NCI-H748 treated with DMSO at 0.1 percent for 48 hours (cell line): Measurements from ENCODE around the gene SPATA9.

Source experiments
- DNase-seq: peaks from one replicate; lab custom pipeline; 2025; lab: John Stamatoyannopoulos, UW

The SPATA9 gene

GRCh38 chr5:95684361-95684760 is 1.6 kb upstream of the SPATA9 start:
- DNase-seq: no peak

DNA sequence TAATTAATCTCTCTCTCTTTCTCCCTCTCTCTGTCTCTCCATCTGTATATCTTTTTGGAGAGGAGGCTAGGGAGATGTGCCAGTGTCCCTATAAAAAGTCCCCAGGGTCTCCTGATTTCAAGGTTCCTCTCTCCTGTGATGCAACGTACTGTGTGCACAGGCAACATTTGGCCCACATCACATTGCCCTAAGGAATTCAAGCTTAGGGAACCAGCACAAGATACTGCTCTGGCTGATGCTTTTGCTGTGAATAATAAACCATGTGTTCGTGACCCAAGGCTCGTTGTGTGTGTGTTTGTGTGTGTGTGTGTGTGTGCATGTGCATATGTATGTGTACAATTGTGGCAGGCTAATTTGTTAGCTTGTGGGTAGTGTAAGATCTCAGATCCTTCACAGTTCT is 9.7 kb downstream of the SPATA9 start:
- no peak for DNase-seq

DNA sequence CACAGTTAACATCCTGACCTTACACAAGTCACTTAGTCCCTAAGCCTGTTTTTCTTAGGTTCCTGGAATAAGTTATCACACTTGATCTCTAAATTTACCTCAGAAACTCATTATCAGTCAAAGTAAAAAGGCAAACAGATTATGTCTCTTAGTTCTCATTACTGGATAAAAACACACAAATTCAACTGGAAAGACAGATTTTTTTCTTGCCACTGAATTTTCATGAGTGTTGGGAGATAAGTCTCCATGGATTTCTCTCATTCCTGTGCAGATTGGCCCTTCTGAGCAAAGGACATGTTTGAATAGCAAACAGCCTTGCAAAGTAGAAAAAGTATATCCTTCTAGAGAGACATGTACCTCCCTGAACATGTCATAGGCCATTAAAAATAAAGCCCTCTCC is 10.2 kb downstream of the SPATA9 start:
- DNase-seq: no peak

DNA sequence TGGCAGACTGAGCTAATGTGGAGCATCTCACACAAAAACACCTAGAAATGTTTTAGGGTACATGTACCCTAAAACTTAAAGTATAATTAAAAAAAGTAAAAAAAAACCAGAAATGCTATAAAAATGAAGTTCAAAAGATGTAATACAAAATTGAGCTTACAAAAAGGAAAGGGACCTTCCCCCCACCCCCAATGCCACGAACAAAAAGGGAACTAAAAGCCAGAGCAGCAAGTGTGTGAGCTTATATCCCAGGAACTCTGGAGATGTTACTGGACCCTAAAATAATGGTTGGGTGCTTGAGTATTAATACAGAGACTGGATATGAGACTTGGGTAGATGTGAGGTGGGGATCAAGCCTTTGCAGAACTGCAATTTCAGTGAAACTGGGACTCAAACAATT is 11.0 kb downstream of the SPATA9 start:
- no peak for DNase-seq

DNA sequence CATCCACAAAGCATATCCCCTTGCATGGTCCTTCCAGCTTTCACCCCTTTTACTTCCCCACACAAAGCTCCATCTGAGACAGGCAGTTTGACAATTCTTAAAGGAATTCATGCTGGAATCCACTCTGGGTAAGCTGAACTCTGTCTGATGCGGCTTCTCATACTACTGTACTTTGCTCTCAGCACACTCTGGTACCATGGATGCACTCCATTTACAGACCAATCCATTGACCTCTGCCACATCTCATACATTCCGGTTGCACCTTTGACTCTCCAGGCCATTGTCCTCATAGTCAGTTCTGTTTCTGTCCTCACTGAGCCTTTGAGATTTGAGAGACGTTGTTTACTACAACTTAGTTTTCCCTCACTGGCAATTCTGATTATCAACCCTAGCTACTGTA is 12.2 kb downstream of the SPATA9 start:
- DNase-seq: no peak

DNA sequence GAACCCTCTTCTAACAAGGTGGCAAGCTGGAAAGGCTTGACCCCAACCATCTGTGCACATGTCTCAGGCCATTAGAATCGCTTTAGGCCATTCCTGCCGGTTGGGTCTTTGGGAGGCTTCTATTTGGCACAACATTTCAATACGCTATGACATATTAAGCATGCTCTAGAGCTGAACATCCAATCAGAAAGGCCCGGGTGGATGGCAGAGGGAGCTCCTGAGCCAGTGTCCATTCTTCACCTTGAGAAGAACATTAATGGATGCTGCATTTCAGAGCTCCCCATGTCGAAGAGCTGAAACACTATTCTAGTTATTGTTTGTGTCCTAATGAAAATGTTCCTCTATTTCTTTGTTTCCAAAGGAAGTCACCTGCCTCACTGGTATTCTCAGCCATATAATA is 12.8 kb downstream of the SPATA9 start:
- no peak for DNase-seq

DNA sequence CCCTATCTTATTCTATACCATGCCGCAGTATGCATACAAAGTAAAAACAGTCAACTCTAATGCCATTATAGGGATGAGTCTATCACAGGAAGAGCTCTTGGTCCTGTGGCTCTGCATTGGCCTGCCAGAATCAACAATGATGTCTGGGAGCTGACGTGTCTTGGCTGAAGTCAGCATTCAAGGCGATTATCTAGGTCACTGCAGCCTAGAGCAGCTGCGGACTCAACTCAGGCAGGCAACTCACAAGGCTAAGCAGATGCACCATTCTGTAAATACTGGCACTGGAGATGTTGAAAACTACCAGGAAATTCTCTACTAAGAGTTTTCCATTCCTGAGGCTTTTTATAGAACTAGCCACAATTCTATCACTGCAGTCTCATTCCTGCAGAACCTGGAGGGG is 13.3 kb downstream of the SPATA9 start:
- DNase-seq: no peak

GRCh38 chr5:95668728-95669127 is 14.1 kb downstream of the SPATA9 start:
- DNase-seq: no peak

DNA sequence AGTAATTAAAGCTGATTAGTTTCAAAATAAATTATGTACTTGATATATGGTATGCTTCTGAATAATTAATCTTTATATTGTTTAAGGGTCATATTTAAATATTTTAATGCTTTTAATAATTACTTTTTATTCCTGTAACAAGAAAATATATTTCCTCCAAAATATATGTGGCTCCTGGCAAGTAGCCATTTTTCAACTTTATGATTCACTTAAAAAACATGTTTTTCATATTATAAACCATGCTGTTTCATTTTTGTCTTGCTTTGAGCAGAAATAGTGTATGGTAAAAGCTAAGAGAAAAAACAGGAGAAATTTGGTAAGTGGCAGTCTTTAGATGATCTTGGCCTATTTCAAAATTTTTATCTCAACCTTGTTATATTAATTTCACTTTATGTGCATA is 14.6 kb downstream of the SPATA9 start:
- DNase-seq: no peak

GRCh38 chr5:95667678-95668077 is 15.1 kb downstream of the SPATA9 start:
- no peak for DNase-seq

DNA sequence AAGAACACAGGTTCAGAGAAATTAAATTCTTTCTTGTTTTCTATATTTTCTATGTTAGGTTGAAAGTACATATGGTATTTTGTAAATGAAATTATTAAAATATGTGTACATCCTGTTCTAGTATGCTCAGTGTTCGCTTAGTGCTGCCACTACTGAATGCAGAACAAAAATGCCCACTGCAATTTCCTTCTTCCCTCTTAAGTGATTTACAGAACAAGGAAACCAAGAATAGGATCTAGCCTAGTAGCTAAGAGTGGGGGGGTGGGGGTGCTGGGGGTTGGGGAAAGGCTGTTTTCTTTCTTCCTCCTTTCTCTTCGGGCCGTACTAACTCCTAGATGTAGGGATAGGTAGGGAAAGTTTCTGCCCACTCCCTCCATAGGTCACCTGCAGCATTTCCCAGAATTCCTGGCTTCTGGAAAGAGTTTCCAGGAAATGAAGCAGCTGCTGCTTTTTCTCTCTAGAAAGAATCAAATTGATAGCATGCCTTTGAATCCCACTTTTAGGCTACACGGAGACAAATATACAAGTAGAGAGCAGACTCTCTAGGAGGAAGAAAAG is 15.7 kb downstream of the SPATA9 start:
- no peak for DNase-seq

GRCh38 chr5:95664204-95664786 is 18.5 kb downstream of the SPATA9 start:
- DNase-seq: peak; percentile 5

DNA sequence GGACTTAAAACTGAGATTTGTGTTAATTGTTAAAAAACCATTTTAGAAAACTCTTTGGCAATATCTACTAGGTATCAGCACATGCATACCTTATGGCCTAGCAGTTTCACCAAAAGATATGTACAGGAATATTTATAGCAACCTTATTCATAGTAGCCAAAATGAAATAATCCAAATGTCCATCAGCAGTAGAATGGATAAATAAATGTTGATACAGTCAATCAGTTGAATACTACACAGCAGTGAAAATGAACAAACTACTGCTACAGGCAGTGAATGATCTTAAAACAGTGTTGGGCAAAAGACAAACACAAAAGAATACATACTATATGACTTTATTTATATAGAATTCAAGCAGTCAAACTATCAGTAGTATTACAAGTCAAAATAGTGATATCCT is 19.8 kb downstream of the SPATA9 start:
- no peak for DNase-seq

DNA sequence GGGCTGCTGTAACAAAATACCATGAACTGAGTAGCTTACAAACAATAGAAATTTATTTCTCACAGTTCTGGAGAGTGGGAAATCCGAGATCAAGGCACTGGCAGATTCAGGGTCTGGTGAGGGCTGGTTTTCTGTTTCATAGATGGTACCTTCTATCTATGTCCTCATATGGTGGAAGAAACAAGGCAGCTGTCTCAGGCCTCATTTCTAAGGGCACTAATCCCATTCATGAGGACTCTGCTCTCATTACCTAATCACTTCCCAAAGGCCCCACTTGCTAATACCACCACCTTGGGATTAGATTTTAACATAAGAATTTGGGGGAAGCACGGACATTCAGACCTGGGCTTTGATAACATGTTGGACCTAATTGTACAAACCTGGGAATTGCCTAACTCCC is 22.7 kb downstream of the SPATA9 start:
- no peak for DNase-seq

DNA sequence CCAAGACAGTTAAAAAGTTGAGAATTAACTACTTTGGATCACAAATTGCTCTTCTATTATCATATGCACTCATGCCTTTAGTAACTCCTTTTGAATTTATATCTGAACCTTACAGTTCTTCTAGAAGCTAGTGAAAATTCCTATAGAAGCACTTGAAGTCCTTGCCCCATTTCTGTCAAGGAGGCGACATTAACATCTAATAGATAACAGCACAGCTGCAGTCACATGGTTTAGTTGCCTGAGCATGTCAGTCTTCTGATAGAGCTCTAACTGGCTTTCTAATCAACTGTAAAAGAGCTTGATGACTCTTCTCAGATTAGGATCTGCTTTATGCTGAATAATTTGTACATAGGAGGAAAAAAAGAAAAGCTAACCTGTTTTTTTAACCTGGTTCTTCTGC is 27.2 kb downstream of the SPATA9 start:
- DNase-seq: no peak

- no peak for DNase-seq
These were observed 28.6 kb downstream of the SPATA9 start for GRCh38 chr5:95654196-95654595.

DNA sequence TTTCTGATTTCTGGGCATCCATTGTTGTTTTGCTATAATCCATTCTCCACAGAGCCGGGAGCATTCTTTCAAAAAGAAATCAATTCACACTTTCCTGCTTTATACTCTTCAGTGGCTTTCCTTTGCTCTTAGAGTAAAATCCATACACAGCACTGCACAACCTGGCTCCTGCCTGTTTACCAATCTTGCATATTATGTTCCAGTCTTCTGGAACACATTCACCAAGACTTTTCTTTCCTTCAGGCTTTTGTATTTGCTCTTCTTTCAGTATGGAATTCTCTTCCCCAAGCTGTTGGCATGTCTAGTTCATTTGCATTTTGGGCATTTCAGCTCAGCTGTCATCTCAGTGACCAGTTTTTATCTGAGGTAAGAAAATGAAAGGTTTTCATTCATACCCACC is 29.9 kb downstream of the SPATA9 start:
- no peak for DNase-seq

DNA sequence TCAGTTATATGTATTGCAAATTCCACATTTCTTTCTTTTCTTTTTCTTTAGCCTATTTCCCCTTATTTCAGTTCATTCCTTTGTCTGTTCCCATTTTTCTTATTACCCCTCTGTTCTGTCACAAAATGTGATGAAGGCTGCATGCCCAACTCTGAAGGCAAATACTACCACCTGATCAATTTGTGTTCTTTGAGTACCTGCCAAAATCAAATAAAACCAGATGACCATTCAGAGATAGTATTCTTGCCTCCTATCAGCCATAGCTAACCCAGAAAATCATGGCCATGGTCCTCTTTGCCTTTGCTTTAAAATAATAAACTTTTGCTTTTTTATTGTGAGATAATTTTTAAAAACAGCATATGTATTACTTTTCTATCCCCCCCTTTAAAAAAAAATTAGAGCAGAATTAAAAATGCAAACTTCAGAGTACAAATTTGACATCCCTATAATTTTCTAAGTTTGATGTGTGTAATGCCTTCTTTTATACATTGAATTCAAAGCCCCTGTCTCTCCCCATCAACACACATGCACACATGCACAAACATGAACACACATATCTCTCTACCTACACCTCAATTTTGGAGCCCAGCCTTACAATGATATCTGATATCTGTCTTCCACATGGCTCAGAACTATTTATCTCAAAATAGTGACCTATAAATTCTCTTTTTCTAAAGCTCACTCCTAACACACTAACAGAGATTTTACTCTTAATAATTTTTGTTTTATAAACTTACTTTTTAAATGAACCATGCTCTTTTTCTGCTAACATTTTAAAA is 32.8 kb downstream of the SPATA9 start:
- no peak for DNase-seq

GRCh38 chr5:95649274-95649673 is 33.5 kb downstream of the SPATA9 start:
- no peak for DNase-seq

DNA sequence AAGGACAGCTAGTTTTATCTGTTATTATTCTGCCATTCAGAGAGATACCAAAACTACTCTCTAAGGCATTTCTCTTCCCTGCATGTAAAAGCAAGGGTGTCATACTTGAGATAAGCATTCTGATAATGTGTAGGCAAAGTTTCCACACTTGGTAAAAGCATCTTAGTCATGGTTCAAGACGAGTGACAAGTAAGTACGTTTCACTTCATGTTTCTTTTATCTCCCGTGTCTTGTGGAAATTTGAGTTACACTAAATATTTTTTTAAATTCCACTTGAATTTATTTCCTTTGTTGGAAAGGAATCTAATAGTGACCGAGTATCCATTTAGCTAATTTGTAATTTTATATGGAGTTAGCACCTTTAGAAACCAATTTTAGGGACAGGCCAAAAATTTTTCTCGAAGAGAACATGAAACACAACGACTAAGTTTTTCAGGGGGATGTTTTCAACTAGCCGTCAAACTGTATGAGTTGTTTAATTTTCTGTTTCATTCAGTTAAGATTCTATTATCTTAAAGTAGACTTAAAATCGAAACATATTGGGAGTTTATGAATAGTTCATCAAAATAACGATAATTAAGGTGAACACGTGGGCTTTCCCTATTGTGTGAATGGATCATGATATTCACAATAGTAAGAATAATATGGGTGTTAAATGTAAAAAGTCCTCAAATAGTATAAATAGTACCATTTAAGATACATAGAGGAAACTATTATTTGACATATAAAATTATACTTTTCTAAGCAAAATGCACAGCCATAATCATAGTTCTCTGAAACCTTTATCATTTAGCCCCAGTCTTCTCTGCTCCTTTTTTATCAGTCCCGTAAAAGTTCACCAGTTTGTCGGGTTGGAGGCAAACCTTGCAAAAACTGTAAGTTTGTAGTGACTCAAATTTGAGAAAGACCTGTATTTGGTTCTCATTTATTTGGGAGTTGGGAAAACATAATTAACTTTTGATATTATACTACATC is 34.6 kb downstream of the SPATA9 start:
- no peak for DNase-seq

DNA sequence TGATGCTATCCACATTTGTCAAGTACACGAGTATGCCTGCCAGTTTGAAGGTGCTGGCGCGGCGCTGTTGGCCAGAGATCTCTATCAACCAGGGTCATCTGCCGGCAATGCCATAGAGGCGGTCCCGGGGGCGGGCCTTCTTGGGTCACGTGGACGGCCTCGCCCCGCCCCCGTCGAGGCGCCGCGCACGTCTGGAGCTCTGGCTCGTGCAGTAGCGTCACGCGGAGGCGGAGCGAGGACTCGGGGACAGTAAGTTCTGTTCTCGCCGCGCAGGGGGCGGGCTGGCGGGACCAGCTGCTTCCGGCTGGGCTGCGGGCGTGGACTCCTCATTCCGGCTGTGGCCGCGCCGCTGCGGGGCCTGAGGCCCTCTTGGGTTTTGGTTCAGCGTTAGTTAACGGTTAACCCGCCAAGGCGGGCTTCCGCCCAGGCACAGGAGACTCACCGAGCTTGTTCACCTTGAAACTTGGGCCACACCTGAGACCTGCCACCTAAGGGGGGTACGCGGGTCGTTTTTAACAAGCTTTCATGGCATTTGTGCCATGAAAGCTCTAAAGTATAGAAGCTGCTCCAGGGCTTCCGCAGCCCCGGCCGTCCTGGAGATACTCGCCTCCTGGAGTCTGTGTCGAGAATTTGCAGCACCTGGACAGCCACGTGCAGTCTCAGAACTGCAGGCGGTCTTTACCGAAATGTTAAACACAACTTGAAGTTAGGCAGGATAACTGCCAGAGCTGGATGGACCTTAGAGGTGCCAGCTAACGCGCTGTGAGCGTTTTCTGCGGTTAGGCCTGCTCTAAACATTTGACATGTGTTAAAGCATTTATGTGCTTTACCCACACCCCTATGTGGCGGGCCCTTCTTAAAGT is 36.0 kb downstream of the SPATA9 start, which contains the start of gene RFESD:
Gene RFESD (plus strand): TSS at position 209 of the 863 bp plus-strand sequence. CDS start 5,495 bp downstream, outside the sequence.
- peak; percentile 75 for DNase-seq
